Esophagus squamous epithelium (tissue), 5 donors: ENCODE results near the gene CPN2. TPM values are rescaled to one million over a fixed set of nuclear protein-coding genes. Genes with fewer than 3 reads are reported as not detected.

Experiments used
- DNase-seq: peaks from one replicate; lab custom pipeline; 2025; lab: John Stamatoyannopoulos, UW
- H3K27ac ChIP-seq, 4 donors: fragments of 200-600 bp; sonication (generic); one replicate each; pipeline ENCODE4 v1.5.1; 2016 to 2019; ENCODE audit warnings: mild to moderate bottlenecking in 1 of 4
- H3K27me3 ChIP-seq, 4 donors: fragments of 200-600 bp; sonication (generic); 1 replicate in 3 of 4; 2 replicates in 1 of 4; pipeline versions ENCODE4 v1.5.1 to v1.6.0; 2017 to 2021; ENCODE audit warnings: antibody characterized with exemption in 1 of 4
- H3K36me3 ChIP-seq, 3 donors: fragments of 200-600 bp; sonication (generic); one replicate each; pipeline ENCODE4 v1.5.1; 2016 to 2019
- H3K4me1 ChIP-seq, 3 donors: fragments of 200-600 bp; sonication (generic); one replicate each; pipeline ENCODE4 v1.5.1; 2017 to 2019
- H3K4me3 ChIP-seq, 4 donors: fragments of 200-600 bp; sonication (generic); 1 replicate in 3 of 4; 2 replicates in 1 of 4; pipeline ENCODE4 v1.5.1; 2016 to 2019; ENCODE audit warnings: mild to moderate bottlenecking in 2 of 4, moderate library complexity in 1 of 4
- H3K9me3 ChIP-seq, 3 donors: fragments of 200-600 bp; sonication (generic); one replicate each; pipeline ENCODE4 v1.5.1; 2016 to 2019
- POLR2A ChIP-seq, 4 donors: fragments of 450-650 bp; IDR thresholded peaks; one replicate each; pipeline ENCODE4 v1.6.1; 2017; ENCODE audit warnings: antibody characterized with exemption in 4 of 4, mild to moderate bottlenecking in 4 of 4, moderate library complexity in 3 of 4
- WGBS, 2 donors: methylation state at CpG; one replicate each; pipeline ENCODE4 v1.1.5; 2018; 5-methylcytosine and 5-hydroxymethylcytosine counted together
- intact Hi-C: fragments of 100-400 bp; cut with DNase I; formaldehyde crosslinking; loops from one replicate; pipeline ENCODE4 v1.15.0; 2022
- total RNA-seq, 4 donors: library from RNA; depleted of rRNA; stranded (reverse); fragments of >200 nt; gene quantifications; one replicate each; pipeline ENCODE4 v1.1.0, GENCODE V29; 2016
- TF ChIP-seq, protein P1 (sequence below), 6 experiments: fragments of 450-650 bp in 4 of 6; fragments of 200-600 bp in 2 of 6; sonication (generic) in 2 of 6; IDR thresholded peaks; one replicate each; pipeline ENCODE4 v1.5.1; 2016 to 2019; ENCODE audit warnings: antibody characterized with exemption in 6 of 6, mild to moderate bottlenecking in 4 of 6, moderate library complexity in 4 of 6
- donor health status: DM: yes; HTN: yes; CAD: no.

CPN2 gene
- total RNA-seq, 4 donors from 2014 or later = not detected

DNA sequence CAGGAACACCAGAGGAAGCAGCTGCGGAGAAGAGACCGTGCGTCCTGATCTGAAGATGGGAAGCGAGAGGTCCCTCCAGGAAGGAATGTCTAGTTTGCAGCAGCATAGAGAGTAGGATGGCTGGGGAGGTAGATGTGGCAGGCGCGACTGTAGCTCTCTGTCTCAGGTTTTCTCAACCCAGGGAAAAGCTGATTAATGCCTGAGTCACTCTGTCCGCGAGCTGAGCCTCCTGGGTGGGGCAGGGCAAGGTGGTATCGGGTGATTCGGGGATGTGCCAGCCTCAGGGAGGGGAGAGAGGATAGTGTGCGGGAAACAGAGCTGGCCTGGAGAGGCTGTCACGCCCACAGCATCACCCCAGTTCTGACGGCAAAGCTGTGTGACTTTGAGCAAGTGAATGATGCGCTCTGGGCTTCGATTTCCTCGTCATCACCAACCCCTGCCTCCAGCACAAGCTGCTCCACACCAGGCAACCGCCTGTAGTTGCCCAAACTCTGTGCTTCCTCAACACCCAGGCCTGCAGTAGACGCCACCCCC lies 28.4 kb downstream of the CPN2 start:
- DNase-seq = no peak
- WGBS, 2 donors = 21 to 31% methylated on average over 14 to 15 of the region's 18 CpGs
- TF ChIP-seq, protein P1, sequence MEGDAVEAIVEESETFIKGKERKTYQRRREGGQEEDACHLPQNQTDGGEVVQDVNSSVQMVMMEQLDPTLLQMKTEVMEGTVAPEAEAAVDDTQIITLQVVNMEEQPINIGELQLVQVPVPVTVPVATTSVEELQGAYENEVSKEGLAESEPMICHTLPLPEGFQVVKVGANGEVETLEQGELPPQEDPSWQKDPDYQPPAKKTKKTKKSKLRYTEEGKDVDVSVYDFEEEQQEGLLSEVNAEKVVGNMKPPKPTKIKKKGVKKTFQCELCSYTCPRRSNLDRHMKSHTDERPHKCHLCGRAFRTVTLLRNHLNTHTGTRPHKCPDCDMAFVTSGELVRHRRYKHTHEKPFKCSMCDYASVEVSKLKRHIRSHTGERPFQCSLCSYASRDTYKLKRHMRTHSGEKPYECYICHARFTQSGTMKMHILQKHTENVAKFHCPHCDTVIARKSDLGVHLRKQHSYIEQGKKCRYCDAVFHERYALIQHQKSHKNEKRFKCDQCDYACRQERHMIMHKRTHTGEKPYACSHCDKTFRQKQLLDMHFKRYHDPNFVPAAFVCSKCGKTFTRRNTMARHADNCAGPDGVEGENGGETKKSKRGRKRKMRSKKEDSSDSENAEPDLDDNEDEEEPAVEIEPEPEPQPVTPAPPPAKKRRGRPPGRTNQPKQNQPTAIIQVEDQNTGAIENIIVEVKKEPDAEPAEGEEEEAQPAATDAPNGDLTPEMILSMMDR (IDR thresholded peaks at IDR 0.05) = no peak
- TF ChIP-seq POLR2A (IDR thresholded peaks at IDR 0.05) = peak in 2 of 4 donors; percentile 42 to 60

DNA sequence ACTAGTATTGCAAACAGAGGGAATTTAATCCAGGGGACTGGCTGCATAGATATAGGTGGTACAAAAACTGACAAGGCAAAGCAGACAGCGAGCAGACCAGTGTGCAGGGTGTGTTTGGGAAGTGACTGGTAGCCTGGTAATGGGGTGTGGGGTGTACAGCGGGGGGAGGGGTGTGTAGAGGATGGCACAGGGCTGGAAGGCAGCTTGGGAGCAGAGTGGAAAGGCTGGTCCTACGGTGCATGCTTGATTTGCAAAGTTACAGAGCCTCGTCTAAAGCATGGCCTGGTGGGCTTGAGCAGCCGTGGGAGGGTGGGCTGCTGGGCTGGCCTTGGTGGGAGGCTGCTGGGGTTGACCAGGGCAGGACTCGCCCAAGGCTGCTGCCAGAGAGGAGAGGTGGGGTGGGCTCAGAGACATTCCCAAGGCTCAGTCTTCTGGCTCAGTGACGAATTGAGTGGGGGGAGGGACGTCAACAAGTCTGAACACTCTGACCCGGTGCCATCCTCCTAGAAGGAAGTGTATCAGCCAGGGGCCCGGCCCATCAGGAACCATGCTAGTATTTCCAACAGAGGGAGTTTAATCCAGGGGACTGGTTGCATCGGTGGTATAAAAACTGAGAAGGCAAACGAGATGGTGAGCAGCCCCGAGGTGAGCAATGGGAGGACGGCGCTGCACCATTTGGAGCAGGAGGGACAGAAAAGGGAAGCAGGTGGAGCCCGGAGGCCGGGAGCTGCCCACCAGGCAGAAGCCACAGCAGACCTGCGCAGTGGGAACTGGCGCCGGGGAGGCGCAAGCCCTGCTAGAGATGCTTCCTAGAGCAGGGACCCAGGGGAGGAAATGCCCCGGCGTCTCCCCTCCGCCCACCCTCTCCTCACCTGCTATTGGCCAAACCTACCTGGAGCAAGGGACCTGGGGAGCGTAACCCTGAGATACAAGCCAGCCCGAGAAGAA lies 29.2 kb downstream of the CPN2 start:
- 50 to 62% methylated on average over 23 to 26 of the region's 26 CpGs for WGBS, 2 donors
- intact Hi-C loops = no loop called here
- Histone ChIP-seq H3K27me3 (peaks cover 0 to 29% (median 0%) of the 10 kb centered on the region in 4 donors), H3K4me1 (peaks cover 12 to 60% (median 20%) of the 10 kb centered on the region in 3 donors), H3K9me3 (peaks cover 0 to 12% (median 0%) of the 10 kb centered on the region in 3 donors), H3K4me3 (peak overlapping the region; percentile 46 to 58 (median 50)), H3K36me3 (no peaks in the 10 kb centered on the region), H3K27ac (peak overlapping the region; percentile 80 to 94 (median 93))
- TF ChIP-seq, protein P1 (IDR thresholded peaks at IDR 0.05) = peak in 1 of 6 experiments; percentile 19
- no peak for TF ChIP-seq POLR2A (IDR thresholded peaks at IDR 0.05)
- no peak for DNase-seq

More for the DNA sequence above, 28.4 kb downstream of the CPN2 start:
- no peaks in the 10 kb centered on the region for H3K36me3 ChIP-seq
- peak overlapping the region; percentile 46 to 58 (median 50) for H3K4me3 ChIP-seq
- peaks cover 12 to 63% (median 20%) of the 10 kb centered on the region in 3 donors for H3K4me1 ChIP-seq
- H3K27ac ChIP-seq = peak overlapping the region; percentile 80 to 94 (median 93)
- peaks cover 0 to 24% (median 0%) of the 10 kb centered on the region in 4 donors for H3K27me3 ChIP-seq
- peaks cover 0 to 12% (median 0%) of the 10 kb centered on the region in 3 donors for H3K9me3 ChIP-seq
- intact Hi-C loops = no loop called here

DNA sequence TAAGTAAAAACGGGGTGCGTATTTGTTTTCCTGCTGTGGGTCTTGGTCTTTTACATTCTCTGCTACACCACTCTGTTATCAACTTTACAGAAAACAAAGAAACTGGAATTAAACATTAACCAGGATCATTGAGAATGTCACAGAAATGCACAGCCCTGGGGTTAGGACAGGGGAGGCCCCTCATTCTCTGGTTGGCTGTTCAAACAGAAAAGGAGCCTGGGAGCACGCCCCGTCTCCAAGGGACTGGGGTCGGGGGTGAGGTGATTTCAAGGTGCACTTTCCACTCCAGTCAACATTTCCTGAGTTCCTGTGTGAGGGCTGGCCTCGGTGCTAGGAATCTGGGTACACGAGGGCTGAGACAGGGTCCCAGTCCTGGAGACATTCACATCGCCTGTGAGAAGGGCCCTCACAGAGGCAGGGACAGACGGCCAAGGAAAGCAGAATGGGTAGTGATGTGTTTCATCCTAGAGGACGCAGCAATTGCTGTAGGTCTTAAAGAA lies 30.3 kb downstream of the CPN2 start:
- Histone ChIP-seq H3K27ac (peak overlapping the region in 3 of 4 donors; percentile 93 to 94 (median 93)), H3K9me3 (peaks cover 0 to 12% (median 0%) of the 10 kb centered on the region in 3 donors), H3K27me3 (peaks cover 0 to 36% (median 0%) of the 10 kb centered on the region in 4 donors), H3K4me3 (peak overlapping the region; percentile 46 to 58 (median 50)), H3K36me3 (no peaks in the 10 kb centered on the region), H3K4me1 (peaks cover 17 to 71% (median 20%) of the 10 kb centered on the region in 3 donors)
- no peak for DNase-seq
- intact Hi-C loops = no loop called here
- TF ChIP-seq, protein P1 (IDR thresholded peaks at IDR 0.05) = no peak
- TF ChIP-seq POLR2A (IDR thresholded peaks at IDR 0.05) = no peak
- WGBS, 2 donors = 81 to 89% methylated on average over 6 to 10 of the region's 10 CpGs

DNA sequence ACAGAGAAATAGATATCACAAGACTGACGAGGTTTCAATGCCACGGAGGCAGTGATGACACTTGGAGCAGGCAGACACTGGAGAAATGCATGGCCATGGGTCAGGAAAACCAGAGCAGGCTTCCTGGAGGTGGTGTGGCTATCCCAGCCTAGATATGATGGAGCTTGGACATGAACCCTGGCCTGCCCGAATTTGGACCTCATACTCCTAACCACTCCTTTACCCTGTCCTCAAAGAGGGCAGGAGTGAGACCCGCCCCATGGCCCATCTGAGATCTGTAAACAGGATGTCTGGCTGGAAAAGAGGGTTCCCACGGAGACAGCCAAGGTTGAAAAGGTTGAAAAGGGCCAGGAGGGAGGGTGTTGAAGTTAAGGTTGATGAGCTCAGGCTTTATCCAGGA lies 31.0 kb downstream of the CPN2 start:
- intact Hi-C loops = no loop called here
- DNase-seq = no peak
- Histone ChIP-seq H3K4me1 (peaks cover 21 to 78% (median 25%) of the 10 kb centered on the region in 3 donors), H3K36me3 (no peaks in the 10 kb centered on the region), H3K4me3 (no peak overlapping the region), H3K27me3 (peaks cover 0 to 32% (median 0%) of the 10 kb centered on the region in 4 donors), H3K9me3 (peaks cover 0 to 12% (median 0%) of the 10 kb centered on the region in 3 donors), H3K27ac (no peak overlapping the region)
- WGBS, 2 donors = 81 to 83% methylated on average over 4 to 5 of the region's 5 CpGs
- TF ChIP-seq, protein P1 (IDR thresholded peaks at IDR 0.05) = no peak
- TF ChIP-seq POLR2A (IDR thresholded peaks at IDR 0.05) = no peak
